GM21825 (cell line): ENCODE data around the gene NPPB.

Experiments
- ATAC-seq: cut with Tn5 transposase; IDR thresholded peaks from one replicate; pipeline ENCODE4 v1.9.1; 2021; ENCODE audit warnings: mild to moderate bottlenecking, moderate library complexity; ENCODE audit not compliant: unreplicated experiment

NPPB gene

DNA sequence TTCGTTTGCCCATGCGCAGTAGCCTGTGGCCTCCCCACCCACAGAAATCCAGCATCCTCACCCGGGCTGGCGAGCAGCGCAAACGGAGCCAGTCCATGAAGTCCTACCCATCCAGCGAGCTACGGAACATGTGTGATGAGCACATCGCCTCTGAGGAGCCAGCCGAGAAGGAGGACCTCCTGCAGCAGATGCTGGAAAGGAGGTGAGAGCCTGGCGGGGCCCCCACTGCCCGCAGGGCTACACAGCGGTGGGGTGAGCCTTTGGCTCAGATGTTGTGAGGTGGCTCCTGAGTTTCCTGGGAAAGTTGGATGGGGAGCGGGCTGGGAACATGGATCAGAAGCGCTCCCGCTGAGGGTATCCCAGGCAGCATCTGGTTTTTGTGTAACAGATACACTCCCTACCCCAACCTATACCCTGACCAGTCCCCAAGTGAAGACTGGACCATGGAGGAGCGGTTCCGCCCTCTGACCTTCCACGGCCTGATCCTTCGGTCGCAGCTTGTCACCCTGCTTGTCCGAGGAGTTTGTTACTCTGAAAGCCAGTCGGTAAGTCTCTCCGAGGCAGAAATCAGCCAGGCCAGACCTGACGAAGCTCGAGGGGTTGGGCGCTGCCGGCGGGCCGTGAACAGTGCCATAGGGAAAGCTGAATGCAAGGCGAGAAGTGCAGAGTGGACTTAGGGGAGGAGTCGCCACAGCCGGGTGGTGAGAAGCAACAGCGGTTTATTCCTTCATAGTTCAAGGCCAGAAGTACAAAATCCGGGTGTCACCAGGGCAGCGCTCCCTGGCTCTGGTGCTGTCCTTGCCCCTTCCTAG, 21.6 kb downstream of the NPPB start:
- ATAC-seq = no peak

DNA sequence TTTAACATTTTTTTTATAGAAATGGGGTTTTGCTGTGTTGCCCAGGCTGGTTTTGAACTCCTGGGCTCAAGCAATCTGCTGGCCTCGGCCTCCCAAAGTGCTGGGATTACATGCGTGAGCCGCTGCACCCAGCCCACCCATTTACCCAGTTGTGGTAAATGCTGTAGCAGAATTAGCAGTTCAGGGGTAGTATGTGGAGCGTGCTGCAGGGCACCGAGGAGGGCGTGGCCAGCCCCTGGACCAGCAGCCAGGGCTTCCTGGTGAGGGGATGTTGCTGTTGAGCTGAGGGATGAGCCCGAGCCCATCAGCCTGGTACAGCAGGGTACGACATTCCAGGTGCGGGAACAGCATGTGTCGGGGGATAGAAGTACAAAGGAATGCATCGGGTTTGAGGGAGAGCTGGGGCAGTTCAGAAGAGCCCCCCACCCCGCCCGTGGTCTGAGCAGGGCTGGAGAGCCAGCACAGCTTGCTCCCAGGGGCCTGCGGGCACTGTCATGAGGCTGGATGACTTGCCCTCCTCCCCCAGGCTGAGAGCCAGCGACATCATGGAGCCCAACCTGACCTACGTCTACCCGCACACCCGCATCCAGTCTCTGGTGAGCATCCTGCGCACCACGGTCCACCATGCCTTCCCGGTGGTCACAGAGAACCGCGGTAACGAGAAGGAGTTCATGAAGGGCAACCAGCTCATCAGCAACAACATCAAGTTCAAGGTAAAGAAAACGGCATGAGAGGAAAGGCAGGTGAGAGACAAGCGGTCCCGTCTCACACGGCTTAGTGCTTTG, 23.1 kb downstream of the NPPB start:
- no peak for ATAC-seq

DNA sequence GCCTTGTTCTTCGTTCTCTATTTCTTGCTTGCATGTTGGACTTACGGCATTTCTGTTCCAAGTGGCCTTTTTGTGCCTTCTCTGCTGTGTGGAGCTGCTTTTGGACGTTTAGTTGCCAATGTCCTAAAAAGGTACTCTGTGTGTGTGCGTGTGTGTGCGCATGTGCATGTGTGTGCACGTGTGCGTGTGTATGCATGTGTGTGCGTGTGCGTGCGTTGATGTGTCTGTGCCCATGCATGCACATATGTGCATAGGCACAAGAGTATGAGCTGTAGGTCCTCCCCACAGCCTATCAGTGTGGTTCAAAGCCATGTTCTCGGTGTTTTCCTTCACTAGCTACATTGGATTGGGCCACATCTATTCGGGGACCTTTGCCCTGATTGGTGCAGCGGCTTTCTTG, 24.8 kb downstream of the NPPB start:
- ATAC-seq = no peak

DNA sequence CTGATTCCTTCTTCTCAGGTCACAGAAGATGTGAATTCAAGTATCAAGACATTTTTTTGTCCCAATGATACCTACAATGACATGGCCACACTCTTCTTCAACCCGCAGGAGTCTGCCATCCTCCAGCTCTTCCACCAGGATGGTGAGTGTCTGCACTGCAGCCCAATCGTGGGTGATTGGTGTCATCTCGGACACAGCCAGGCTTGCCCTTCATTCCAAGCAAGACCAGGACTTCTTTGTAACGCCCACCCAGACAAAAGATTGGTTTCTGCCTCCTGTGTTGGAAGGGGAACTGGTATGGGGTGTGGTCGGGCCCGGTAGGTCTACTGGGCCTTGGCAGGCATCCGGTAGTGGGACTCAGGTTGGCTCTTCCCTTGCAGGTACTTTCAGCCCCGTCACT, 25.2 kb downstream of the NPPB start:
- no peak for ATAC-seq

DNA sequence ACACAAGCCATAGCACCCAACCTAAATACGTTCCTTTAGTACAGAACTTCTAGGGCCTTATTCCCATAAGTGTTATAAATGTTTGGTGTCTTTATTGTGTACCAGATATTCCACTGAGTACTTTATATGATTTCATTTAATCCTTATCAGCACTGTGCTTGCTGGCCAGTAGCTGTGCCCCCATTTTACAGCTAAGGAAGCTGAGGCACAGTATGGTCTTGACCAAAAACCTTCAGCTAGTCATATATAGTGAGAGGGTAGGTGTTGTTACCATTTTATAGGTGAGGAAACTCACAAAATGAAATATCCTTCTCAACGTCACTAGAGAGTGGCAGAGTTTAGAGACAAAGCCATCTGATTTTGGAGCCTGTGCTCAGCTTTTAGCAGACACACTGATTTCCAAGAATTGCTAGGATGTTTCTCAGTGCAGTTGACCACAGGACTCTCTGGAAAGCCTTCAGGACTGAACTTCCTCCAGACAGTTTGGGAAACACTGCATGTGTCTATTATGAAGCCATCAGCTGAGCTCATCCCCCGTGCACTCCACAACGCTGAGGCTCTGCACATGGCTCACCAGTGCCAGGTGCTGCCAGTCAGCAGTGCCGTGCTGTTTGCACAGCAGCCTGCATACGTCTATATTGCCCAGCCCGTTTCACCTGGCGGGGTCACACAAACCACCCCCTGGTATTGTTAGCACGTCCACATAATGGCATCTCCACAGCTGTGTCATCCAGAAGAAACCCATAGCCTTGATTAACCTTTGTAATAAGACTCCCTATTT, 26.6 kb downstream of the NPPB start:
- no peak for ATAC-seq

DNA sequence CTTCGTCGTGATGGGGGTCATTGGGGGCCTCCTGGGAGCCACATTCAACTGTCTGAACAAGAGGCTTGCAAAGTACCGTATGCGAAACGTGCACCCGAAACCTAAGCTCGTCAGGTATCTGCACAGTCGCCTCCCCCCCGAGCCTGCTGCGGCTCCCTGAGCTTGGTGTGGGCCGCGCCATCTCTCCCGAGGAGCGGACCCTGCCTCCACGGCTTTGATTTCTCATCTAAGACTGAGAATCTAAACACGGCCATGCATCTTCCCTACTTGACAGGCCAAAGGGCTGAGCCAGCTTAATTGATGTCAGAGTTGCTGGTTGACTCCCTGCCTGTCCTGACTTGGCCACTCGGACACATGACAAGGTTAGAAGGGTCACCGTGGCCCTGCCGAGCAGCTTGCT, 30.2 kb downstream of the NPPB start:
- ATAC-seq = no peak

DNA sequence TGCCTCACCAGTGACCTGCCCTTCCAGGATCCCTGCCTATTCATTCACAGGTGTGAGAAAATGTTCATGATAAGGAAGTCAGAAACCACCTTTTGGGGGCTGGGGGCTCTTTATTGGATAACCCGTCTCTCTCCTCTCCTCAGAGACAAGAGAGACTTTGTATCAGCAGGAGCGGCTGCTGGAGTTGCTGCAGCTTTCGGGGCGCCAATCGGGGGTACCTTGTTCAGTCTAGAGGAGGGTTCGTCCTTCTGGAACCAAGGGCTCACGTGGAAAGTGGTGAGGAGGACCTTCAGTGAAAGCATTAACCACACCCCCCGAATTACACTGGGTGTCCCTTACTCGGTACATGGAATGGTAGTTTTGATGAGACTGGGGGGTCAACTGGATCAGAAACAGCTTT, 31.8 kb downstream of the NPPB start:
- ATAC-seq = no peak

DNA sequence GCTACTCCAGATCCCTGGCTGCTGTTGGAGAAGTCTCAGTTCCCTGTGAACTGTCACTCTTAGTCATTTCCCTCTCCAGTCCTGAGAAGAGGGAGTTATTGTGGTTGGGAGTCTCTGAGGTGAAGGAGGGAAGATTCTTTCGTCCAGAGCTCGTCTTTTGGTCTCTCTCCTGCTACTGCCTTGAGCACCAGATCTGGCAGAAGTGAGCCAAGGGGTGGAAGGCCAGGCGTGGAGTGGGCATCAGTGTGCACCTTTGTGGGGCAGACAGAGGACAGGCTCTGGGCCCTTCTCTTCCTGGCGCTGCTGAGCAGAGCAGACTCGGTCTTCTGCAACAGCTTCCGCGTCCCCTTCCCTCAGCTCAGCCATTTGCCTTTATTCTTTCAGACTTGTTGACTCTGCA, 33.6 kb downstream of the NPPB start:
- no peak for ATAC-seq

DNA sequence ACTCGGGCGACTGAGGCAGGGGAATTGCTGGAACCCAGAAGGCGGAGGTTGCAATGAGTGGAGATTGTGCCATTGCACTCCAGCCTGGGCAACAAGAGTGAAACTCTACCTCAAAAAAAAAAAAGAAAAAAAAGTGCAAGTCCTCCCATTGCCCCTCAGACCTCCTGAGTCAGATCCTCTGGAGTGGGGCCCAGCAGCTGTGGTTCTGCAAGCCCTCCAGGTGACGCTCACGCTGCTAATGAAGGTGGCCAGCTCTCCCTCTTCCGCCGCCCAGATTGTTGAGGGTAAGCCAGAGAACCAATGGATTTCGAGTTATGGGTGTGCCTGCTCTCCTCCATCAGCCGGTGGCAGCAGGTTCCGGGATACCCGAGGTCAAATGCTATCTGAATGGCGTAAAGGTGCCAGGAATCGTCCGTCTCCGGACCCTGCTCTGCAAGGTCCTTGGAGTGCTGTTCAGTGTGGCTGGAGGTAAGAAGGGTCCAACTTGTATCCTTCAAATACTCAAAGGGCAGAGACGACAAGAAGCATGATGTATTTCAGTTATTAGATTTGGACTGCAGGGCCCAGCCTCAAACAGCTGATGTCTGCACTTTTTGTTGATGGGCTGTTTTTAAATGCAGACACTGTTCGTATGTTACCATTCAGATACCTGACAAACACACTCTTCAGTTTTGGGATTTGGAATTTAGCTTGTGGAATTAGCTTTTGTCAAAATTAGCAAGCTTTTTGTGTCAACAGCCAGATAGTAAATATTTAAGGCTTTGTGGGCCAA, 35.2 kb downstream of the NPPB start:
- no peak for ATAC-seq

DNA sequence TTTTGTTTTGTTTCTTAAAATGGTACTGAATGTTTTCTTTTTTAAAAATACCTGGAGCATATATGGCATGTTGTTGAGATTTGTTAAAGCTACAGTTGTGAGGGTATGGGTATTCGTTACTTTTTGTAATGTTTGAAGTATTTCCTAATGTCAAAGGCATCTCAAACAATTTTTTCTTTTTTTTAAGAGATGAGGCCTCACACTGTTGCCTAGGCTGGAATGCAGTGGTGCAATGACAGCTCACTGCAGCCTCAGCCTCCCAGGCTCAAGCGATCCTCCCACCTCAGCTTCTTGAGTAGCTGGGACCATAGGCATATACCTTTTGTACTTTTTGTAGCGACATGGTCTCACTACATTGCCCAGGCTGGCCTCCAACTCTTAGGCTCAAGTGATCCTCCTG, 36.7 kb downstream of the NPPB start:
- no peak for ATAC-seq

DNA sequence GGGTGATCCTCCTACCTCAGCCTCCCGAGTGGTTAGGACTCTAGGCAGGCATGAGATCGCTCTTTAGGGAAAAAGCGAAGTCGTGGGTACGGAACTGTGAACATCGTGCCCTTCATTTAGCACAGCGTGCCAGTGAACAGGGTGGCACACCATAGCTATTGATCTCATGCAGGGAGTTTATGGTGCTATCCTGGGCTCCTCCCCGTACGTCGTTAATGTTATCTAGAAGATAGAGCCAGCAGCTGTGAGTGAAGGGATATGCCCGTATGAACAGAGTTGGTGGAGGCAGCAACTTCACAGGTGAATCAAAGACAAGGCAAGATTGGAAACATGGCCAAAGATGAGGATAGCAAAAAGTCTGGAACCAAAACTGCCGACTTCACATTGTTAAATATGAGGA, 41.6 kb downstream of the NPPB start:
- ATAC-seq = no peak

DNA sequence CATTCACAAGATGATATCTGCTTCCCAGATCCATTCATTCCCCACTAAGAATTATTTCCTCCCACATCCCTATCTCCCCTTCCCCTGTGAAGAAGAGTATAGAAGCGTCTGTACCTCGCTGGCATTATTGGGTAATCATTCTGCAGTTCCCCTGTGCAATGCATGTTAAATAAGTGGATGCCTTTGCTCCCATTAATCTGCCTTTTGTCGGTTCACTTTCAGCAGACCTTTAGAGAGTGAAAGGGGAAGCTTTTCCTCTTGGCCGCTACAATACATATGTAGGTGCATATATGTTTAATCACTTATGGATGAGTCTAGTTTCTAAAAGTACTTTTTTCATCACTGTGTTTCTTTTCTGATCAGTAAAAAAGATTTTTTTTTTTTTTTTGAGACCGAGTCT, 45.7 kb downstream of the NPPB start:
- ATAC-seq = no peak
